Urinary bladder (tissue), 4 donors: ENCODE measurements around the gene FRMD3. TPM values are rescaled to one million over a fixed set of nuclear protein-coding genes. Genes with fewer than 3 reads are reported as not detected.

Experiments
- DNase-seq: peaks from one replicate; pipeline ENCODE4 v3.0.0-alpha.2; 2015; ENCODE audit errors: extremely low spot score
- H3K27ac ChIP-seq: one replicate; pipeline ENCODE4 v1.5.1; 2013; ENCODE audit warnings: low read depth, mild to moderate bottlenecking, moderate library complexity
- H3K36me3 ChIP-seq: one replicate; pipeline ENCODE4 v1.6.1; 2013; ENCODE audit warnings: mild to moderate bottlenecking, moderate library complexity; ENCODE audit not compliant: insufficient read depth
- H3K4me1 ChIP-seq: one replicate; pipeline ENCODE4 v1.6.1; 2013; ENCODE audit warnings: mild to moderate bottlenecking, moderate library complexity; ENCODE audit not compliant: insufficient read depth
- H3K4me3 ChIP-seq: one replicate; pipeline ENCODE4 v1.5.1; 2013; ENCODE audit warnings: low read depth, low read length
- WGBS: extraction: QIAGEN DNeasy Blood & Tissue Kit; methylation state at CpG from one replicate; pipeline ENCODE4 v1.1.7; 2013; 5-methylcytosine and 5-hydroxymethylcytosine counted together
- polyA plus RNA-seq: library from polyadenylated mRNA; stranded (reverse); fragments of 200-250 nt; gene quantifications from one replicate; pipeline ENCODE4 v1.2.3, GENCODE V29; 2013
- total RNA-seq: library from RNA; depleted of rRNA; stranded (reverse); fragments of >200 nt; gene quantifications from one replicate; pipeline ENCODE4 v1.2.3, GENCODE V29; 2014
- donor health status: healthy with polysubstance abuse.
- donor health status: healthy.

The FRMD3 gene
- total and polyA plus RNA-seq, 2 donors = 4.8 to 10.8 TPM

GRCh38 chr9:83410701-83411100 lies 127.5 kb downstream of the FRMD3 start:
- Histone ChIP-seq H3K4me1 (no peaks in the 10 kb centered on the region), H3K27ac (no peak overlapping the region), H3K36me3 (no peaks in the 10 kb centered on the region), H3K4me3 (no peak overlapping the region)
- WGBS = 94% methylated on average over 5 of the region's 5 CpGs
- DNase-seq = no peak

- no peaks in the 10 kb centered on the region for H3K4me1 ChIP-seq
- no peak for DNase-seq
- H3K27ac ChIP-seq = no peak overlapping the region
- WGBS = 77% methylated on average over 3 of the region's 3 CpGs
- no peaks in the 10 kb centered on the region for H3K36me3 ChIP-seq
- no peak overlapping the region for H3K4me3 ChIP-seq
Measured at GRCh38 chr9:83406921-83407320, 131.3 kb downstream of the FRMD3 start.

GRCh38 chr9:83405759-83406158 lies 132.4 kb downstream of the FRMD3 start:
- DNase-seq = no peak
- Histone ChIP-seq H3K36me3 (no peaks in the 10 kb centered on the region), H3K4me3 (no peak overlapping the region), H3K27ac (no peak overlapping the region), H3K4me1 (no peaks in the 10 kb centered on the region)
- 60% methylated on average over 4 of the region's 4 CpGs for WGBS

- DNase-seq = no peak
- no peaks in the 10 kb centered on the region for H3K4me1 ChIP-seq
- H3K27ac ChIP-seq = no peak overlapping the region
- no peaks in the 10 kb centered on the region for H3K36me3 ChIP-seq
- no peak overlapping the region for H3K4me3 ChIP-seq
- 62% methylated on average over 10 of the region's 10 CpGs for WGBS
Measured at GRCh38 chr9:83403527-83404238, 134.5 kb downstream of the FRMD3 start.

GRCh38 chr9:83401328-83401900 lies 136.8 kb downstream of the FRMD3 start:
- whole genome bisulfite sequencing = 90% methylated on average over 2 of the region's 2 CpGs
- Histone ChIP-seq H3K4me1 (no peaks in the 10 kb centered on the region), H3K36me3 (no peaks in the 10 kb centered on the region), H3K27ac (no peak overlapping the region), H3K4me3 (no peak overlapping the region)
- DNase-seq = no peak

GRCh38 chr9:83396813-83397212 lies 141.4 kb downstream of the FRMD3 start:
- Histone ChIP-seq H3K4me3 (no peak overlapping the region), H3K27ac (no peak overlapping the region), H3K4me1 (no peaks in the 10 kb centered on the region), H3K36me3 (no peaks in the 10 kb centered on the region)
- no peak for DNase-seq
- 93% methylated on average over 4 of the region's 4 CpGs for WGBS

GRCh38 chr9:83396342-83396741 lies 141.9 kb downstream of the FRMD3 start:
- H3K4me3 ChIP-seq = no peak overlapping the region
- 90% methylated on average over 6 of the region's 6 CpGs for WGBS
- H3K27ac ChIP-seq = no peak overlapping the region
- no peaks in the 10 kb centered on the region for H3K36me3 ChIP-seq
- DNase-seq = no peak
- H3K4me1 ChIP-seq = no peaks in the 10 kb centered on the region

- Histone ChIP-seq H3K4me3 (no peak overlapping the region), H3K4me1 (no peaks in the 10 kb centered on the region), H3K27ac (no peak overlapping the region), H3K36me3 (no peaks in the 10 kb centered on the region)
- 88% methylated on average over 4 of the region's 4 CpGs for WGBS
- no peak for DNase-seq
Measured at GRCh38 chr9:83392228-83392627, 146.0 kb downstream of the FRMD3 start.

- WGBS = 73% methylated on average over 1 of the region's 1 CpG
- Histone ChIP-seq H3K36me3 (no peaks in the 10 kb centered on the region), H3K27ac (no peak overlapping the region), H3K4me1 (no peaks in the 10 kb centered on the region), H3K4me3 (no peak overlapping the region)
- no peak for DNase-seq
Measured at GRCh38 chr9:83388346-83388745, 149.9 kb downstream of the FRMD3 start.

- no peak for DNase-seq
- WGBS = 84% methylated on average over 7 of the region's 7 CpGs
Measured at GRCh38 chr9:83387401-83388185, 150.6 kb downstream of the FRMD3 start.

GRCh38 chr9:83385317-83385716 lies 152.9 kb downstream of the FRMD3 start:
- 52% methylated on average over 2 of the region's 2 CpGs for WGBS
- Histone ChIP-seq H3K4me1 (no peaks in the 10 kb centered on the region), H3K27ac (no peak overlapping the region), H3K4me3 (no peak overlapping the region), H3K36me3 (no peaks in the 10 kb centered on the region)
- DNase-seq = no peak

More at GRCh38 chr9:83387401-83388185, 150.6 kb downstream of the FRMD3 start:
- no peaks in the 10 kb centered on the region for H3K36me3 ChIP-seq
- H3K27ac ChIP-seq = no peak overlapping the region
- no peak overlapping the region for H3K4me3 ChIP-seq
- H3K4me1 ChIP-seq = no peaks in the 10 kb centered on the region

- Histone ChIP-seq H3K36me3 (no peaks in the 10 kb centered on the region), H3K27ac (no peak overlapping the region), H3K4me1 (no peaks in the 10 kb centered on the region), H3K4me3 (no peak overlapping the region)
- 36% methylated on average over 3 of the region's 3 CpGs for WGBS
- no peak for DNase-seq
Measured at GRCh38 chr9:83384214-83384613, 154.0 kb downstream of the FRMD3 start.

- no peaks in the 10 kb centered on the region for H3K4me1 ChIP-seq
- DNase-seq = no peak
- 87% methylated on average over 2 of the region's 2 CpGs for WGBS
- H3K4me3 ChIP-seq = no peak overlapping the region
- H3K27ac ChIP-seq = no peak overlapping the region
- H3K36me3 ChIP-seq = no peaks in the 10 kb centered on the region
Measured at GRCh38 chr9:83383034-83383433, 155.2 kb downstream of the FRMD3 start.

GRCh38 chr9:83382421-83382820 lies 155.8 kb downstream of the FRMD3 start:
- H3K4me3 ChIP-seq = no peak overlapping the region
- no peaks in the 10 kb centered on the region for H3K4me1 ChIP-seq
- H3K36me3 ChIP-seq = no peaks in the 10 kb centered on the region
- DNase-seq = no peak
- no peak overlapping the region for H3K27ac ChIP-seq
